HFF-Myc (cell line): ENCODE results near the gene KCNQ5.

ENCODE experiments used
- DNase-seq: peaks from one replicate; pipeline ENCODE4 v3.0.0-alpha.2; 2011; ENCODE audit warnings: low read depth; ENCODE audit errors: extremely low read depth
- H3K4me3 ChIP-seq: replicated peaks from 2 replicates; pipeline ENCODE4 v1.5.1; 2011; ENCODE audit warnings: low read depth, mild to moderate bottlenecking, control low read depth, low read length
- TF ChIP-seq, protein P1 (sequence below): IDR thresholded peaks from 2 replicates; pipeline ENCODE4 v1.5.1; 2012; ENCODE audit warnings: mild to moderate bottlenecking, low read depth, low read length, control low read depth; ENCODE audit errors: missing control alignments

KCNQ5 gene

GRCh38 chr6:73079611-73079955 lies 457.7 kb downstream of the KCNQ5 start:
- DNase-seq: no peak
- H3K4me3 ChIP-seq: no peak overlapping the region
- TF ChIP-seq, protein P1, sequence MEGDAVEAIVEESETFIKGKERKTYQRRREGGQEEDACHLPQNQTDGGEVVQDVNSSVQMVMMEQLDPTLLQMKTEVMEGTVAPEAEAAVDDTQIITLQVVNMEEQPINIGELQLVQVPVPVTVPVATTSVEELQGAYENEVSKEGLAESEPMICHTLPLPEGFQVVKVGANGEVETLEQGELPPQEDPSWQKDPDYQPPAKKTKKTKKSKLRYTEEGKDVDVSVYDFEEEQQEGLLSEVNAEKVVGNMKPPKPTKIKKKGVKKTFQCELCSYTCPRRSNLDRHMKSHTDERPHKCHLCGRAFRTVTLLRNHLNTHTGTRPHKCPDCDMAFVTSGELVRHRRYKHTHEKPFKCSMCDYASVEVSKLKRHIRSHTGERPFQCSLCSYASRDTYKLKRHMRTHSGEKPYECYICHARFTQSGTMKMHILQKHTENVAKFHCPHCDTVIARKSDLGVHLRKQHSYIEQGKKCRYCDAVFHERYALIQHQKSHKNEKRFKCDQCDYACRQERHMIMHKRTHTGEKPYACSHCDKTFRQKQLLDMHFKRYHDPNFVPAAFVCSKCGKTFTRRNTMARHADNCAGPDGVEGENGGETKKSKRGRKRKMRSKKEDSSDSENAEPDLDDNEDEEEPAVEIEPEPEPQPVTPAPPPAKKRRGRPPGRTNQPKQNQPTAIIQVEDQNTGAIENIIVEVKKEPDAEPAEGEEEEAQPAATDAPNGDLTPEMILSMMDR: no peak

DNA sequence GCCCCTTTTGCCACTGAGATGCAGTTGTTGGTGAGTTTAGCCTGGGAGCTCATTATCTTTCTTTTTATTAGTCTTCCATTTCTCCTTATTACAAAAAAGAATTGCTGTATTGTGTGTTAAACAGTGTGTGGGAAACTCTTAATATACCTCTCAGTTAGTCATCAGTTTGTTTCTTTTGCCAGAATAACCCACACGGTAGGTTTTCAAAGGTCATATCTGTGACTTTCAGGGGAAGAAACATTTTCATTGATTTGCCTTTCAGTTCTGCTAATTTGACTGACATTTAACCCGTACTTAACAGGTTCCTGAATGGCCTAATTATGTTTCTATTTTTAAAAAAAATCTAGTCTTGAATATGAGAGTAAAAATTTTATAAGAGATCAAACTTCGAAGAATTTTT lies 458.1 kb downstream of the KCNQ5 start:
- TF ChIP-seq, protein P1: no peak
- DNase-seq: no peak
- no peak overlapping the region for H3K4me3 ChIP-seq

- TF ChIP-seq, protein P1: no peak
- no peak for DNase-seq
- H3K4me3 ChIP-seq: no peak overlapping the region
These were observed 460.1 kb downstream of the KCNQ5 start for GRCh38 chr6:73081955-73082354.

GRCh38 chr6:73083886-73084285 lies 462.0 kb downstream of the KCNQ5 start:
- TF ChIP-seq, protein P1: no peak
- DNase-seq: no peak
- H3K4me3 ChIP-seq: no peak overlapping the region

- TF ChIP-seq, protein P1: no peak
- no peak overlapping the region for H3K4me3 ChIP-seq
- no peak for DNase-seq
These were observed 463.6 kb downstream of the KCNQ5 start for GRCh38 chr6:73085443-73085871.

- TF ChIP-seq, protein P1: no peak
- no peak for DNase-seq
These were observed 464.9 kb downstream of the KCNQ5 start for GRCh38 chr6:73086726-73087125.

DNA sequence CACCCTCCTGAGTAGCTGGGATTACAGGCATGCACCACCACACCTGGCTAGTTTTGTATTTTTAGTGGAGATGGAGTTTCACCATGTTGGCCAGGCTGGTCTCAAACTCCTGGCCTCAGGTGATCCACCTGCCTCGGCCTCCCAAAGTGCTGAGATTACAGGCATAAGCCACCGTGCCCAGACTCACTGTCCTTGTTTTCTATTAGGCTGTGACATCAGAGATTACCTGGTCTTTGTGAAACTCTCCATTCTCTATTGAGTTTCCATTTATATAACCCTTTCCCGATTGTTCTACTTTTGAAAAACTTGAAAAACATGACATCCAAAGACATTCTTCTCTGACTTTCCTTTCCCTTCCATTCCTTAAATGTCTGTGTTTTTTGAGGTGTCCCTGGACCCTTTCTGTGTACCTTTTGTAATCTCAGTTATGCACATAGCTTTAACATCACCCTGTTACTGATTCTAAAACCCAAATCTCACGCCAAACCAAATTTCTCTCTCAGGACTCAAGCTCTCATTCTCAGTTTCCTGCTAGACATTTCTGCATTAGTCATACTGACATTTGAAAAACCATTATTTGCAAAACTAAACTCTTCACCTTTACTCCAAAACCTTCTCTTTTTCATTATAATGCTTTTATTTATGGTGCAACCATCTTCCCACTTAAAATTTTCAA lies 466.4 kb downstream of the KCNQ5 start:
- H3K4me3 ChIP-seq: no peak overlapping the region
- DNase-seq: no peak
- TF ChIP-seq, protein P1: no peak

More at GRCh38 chr6:73086726-73087125, 464.9 kb downstream of the KCNQ5 start:
- H3K4me3 ChIP-seq: no peak overlapping the region
